AG08396 (cell line): ENCODE results near the gene SOX5.

ENCODE experiments used
- DNase-seq: peaks from one replicate; pipeline ENCODE4 v3.0.0; 2012; ENCODE audit warnings: low spot score, mixed read lengths

Gene SOX5

DNA sequence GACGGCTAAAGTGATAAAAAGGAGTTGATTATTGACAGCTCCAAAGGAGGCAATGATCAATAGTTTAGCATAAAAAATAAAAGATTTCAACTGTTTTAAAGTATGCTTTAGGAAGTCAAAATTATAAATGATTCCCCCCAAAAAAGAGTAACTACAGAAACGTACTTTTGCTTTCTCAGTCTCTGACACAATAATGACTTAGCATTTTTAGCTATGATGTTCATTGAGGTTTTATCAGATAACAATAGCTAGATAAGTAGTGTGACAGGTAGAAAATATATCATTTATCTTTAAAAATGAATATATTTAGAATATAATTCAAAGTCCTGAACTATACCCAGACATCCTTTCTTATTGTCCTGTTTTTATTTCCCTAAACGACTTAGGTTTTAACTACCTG, 352.9 kb downstream of the SOX5 start:
- no peak for DNase-seq

- DNase-seq: no peak
These were observed 361.5 kb downstream of the SOX5 start for GRCh38 chr12:23587833-23588559.

GRCh38 chr12:23585782-23586163, 363.7 kb downstream of the SOX5 start:
- no peak for DNase-seq

DNA sequence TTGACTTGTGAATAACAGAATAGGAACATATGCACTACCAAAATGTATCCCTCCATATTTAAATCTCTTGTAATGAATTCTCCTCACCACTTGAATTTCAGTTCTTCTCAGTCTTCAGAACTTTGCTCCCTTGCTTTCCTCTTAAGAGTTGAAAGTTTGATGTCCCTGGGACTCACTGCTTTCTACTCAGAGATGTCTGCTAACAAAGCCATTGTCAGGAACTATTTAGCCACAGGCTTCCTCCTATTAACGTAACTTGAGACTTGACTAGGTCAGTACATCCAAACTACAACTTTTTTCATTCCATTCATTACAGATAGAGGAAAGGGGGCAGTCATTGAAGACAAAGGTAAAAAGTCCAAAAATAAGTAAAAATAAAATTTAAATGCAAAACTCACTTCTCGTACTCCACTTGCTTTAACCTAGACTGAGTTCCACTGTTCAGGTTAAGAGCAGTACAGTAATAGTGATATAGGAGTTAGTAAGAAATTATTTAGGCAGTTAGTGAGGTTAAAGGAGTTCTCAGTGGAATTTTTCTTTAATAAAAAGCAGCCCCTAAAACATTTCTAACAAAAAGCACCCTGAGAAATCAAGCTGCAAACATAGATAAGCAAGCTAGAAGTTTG, 364.2 kb downstream of the SOX5 start:
- no peak for DNase-seq

DNA sequence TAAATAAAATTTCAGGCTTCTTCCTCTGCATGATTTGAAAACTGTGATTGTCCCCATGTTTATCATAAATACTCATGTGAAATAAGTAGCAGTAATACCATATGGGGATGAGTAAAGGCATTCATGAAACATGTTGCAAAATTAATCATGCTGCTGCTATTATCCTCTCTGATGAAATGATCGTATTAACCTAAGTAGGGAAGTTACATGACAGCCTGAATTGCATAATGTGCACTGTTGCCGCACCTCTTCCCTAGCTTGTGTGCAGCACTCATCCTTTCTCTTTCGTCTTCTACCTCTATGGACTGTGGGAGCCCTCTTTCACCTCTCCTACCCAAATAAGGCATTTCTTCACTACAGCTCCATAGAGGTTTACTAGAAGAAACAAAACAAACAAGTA, 367.6 kb downstream of the SOX5 start:
- no peak for DNase-seq

GRCh38 chr12:23579257-23579656, 370.2 kb downstream of the SOX5 start:
- no peak for DNase-seq

GRCh38 chr12:23576372-23576771, 373.1 kb downstream of the SOX5 start:
- no peak for DNase-seq

- DNase-seq: no peak
These were observed 380.1 kb downstream of the SOX5 start for GRCh38 chr12:23569356-23569755.

GRCh38 chr12:23566133-23566532, 383.3 kb downstream of the SOX5 start:
- DNase-seq: no peak

GRCh38 chr12:23564451-23565152, 384.9 kb downstream of the SOX5 start:
- no peak for DNase-seq

DNA sequence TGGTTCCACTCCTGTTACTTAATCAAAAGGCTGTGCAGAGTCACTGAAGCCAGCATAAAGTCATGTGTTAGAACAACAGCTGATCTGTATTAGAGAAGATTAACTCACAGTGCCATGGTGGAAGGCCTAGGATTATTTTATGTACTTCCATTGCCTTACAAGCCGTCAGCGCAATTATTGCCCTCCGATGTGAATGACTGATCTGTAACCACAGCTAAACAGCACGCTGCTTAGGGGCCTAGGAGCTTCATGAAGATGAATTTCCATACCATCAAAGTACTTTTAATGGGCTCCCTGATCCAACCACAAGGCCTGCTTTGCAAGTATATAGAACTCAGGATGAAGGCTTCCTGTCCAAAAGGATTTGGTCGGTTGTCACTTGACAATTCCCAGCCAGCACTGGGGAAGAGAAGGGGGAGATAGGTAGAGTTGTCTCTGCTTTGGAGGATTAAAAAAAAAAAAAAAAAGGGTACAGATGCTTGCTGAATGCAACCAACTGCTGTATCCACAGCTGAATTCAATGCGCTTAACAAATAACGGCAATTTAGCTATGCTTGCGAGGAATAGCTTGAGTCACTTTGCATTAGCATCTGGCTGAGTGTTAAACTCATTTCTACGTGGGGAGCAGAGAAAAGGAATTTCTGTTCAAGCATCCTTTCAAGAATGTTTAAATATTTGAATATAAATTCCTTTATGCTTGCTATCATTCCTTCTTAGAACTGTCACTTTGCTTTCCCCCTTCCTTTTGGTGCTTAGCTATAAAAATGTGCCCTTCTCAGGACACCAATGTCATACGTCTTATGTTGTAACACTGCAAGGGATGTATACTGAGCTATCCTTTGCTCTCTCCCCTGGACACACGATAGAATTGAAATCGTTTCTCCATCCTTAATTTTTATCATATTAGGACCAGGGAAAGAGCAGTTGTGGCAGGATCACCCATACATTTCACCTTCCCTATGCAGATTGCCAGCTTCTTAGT, 387.8 kb downstream of the SOX5 start:
- no peak for DNase-seq

DNA sequence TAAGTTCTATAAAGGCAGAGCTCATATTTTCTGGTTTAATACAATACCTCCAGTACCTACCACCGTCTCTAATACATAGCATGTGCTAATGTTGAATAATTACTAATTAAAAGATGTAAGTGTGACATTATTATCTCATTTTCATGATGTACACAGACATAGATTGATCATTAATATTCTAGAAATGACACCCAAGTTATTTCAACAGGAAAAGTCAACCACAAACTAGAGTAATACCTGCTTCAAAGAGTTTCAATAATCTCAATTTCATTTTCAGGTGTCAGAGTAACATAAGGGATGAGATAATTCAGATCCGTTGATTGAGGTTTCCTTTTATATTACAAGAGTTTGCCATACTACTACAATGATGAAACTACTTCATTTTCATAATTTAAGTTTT, 388.9 kb downstream of the SOX5 start:
- no peak for DNase-seq

DNA sequence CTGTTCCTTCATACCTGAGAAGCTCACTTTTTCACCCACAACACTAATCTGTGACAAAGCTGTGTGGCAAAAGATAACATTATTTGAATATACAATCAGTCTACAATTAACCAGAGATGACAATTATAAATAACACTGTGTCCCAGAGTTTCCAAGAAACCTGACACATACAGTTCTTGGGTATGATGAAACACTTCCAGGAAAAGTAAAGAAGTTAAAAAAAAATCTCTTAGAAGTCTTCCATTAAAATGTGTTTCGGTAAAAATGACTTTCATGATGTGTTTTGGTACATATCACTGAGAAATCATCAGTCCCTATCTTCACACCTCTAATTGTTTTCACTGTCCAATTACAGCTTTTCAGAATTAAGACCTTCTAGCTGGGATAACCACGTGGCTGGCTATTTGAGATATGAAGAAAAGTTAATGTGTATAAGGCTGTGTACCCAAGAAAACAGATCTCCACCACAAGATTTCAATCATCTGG, 390.2 kb downstream of the SOX5 start:
- no peak for DNase-seq

DNA sequence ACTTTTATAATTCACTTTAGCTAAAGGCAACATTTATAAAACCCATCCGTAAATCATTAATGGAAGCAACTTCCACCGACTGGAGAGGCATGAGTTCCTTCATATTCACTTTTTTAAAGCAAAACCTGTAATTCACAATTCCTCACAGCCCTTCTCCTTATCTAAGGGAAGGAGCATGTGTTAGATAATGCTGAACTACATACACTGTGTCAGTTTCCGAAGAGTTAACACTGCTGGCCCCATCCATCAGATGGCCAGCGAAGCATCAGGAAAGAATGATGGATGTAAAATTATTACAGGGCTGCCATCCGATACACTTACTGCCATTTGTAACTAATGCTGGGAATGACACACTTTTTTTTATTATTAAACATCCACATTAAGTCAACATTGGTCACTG, 392.8 kb downstream of the SOX5 start:
- no peak for DNase-seq

DNA sequence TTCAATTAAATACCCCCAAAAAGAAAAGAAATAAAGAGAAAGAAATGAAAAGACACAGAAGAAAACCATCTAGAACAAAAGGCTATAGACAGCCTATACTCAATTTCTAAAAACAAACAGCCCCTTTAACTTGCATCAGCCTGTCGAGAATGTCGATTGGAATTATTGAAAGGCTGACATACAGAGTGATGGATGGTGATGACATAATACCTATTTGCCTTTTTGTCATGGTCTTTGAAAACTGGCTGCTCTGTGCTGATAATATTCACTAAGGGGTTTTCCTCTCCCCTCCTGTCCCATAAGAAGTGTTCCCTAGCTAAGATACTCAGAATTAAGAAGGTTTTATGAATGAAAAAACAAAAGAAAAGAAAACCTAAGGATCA, 393.7 kb downstream of the SOX5 start:
- DNase-seq: no peak

DNA sequence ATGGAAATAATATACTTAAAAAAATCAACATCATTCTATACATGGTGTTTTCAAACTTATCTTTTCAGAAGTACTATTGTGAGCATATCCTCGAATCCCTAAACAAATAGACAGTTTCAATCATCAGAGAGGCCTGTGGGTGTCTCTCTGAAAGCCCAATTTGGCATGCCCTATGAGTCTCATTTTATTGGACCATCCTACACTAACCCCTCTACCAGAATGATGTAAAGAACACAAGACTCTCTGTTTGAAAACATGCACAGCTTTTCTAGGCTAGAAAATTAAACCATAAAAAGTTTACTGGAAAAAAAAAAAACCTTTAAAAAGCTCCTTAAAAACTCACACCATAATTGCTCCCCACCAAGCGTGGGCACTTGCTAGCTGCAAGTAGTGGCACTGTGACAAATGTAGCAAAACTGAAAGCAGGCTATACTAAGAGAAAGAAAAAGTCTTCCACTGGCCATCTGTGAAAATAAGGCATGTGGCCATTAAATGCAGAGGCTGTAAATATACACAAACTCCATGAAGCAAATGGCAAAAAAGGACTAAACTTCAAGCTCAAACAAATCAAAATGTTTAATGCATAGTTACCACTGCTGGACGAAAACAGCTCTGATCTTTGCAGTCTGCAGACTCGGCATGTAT, 394.2 kb downstream of the SOX5 start:
- no peak for DNase-seq

DNA sequence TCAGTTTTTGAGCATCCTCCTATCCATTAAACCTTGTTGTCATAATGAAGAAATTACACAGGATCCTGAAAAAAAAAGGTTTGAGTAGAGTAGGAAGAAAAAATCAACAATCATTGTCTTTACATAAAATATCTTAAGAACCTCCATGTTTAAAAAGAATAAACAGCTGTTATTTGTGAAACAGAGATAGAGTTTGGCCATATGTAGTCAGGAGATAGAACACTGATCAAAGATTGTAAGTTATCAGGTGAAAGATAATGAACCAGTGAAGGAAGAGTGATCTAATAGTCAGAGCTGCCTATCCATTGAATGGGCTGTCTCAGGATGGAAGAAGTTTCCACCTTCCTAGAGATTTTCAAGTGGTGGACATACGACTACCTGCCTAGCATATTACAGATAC, 397.1 kb downstream of the SOX5 start:
- no peak for DNase-seq

- DNase-seq: no peak
These were observed 398.7 kb downstream of the SOX5 start for GRCh38 chr12:23550753-23551152.

- DNase-seq: no peak
These were observed 400.7 kb downstream of the SOX5 start for GRCh38 chr12:23548742-23549141.

DNA sequence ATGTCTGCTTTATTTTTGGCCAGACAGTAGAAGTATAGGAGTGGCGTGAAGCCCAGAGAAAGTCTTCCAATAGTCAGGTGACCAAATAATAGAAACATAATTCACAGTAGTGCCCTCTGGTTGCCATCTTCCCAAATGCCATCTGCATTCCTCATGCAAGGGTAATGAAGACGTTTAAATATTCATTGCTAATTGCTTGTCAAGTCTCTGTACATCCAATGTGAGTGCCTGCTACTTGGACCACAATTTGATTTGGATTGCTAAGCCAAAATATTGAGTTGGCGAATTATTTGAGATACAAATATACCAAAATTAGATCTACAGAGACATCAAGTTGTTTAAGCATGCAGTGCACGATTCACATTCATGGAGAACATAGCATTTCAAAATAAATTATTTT, 402.7 kb downstream of the SOX5 start:
- no peak for DNase-seq

- DNase-seq: no peak
These were observed 405.7 kb downstream of the SOX5 start for GRCh38 chr12:23543767-23544166.

- DNase-seq: no peak
These were observed 407.3 kb downstream of the SOX5 start for GRCh38 chr12:23542187-23542586.
